HEK293 (cell line): Measurements from ENCODE around the gene RAI14.

Experiments
- CTCF ChIA-PET: fragments of 350-600 bp; formaldehyde crosslinking; extraction: SDS; loops from one replicate; lab custom pipeline; 2021; ENCODE audit warnings: antibody characterized with exemption; lab: Yijun Ruan, JAX
- POLR2A ChIA-PET: fragments of 300-600 bp; formaldehyde crosslinking; extraction: SDS; loops from one replicate; lab custom pipeline; 2020; ENCODE audit warnings: antibody characterized with exemption, inconsistent platforms; lab: Yijun Ruan, JAX
- H3K27ac ChIP-seq: fragments of 200-500 bp; sonication (Bioruptor generic); 2 replicates; pipeline ENCODE4 v1.5.1; 2014; ENCODE audit warnings: low read depth, low read length, control low read depth, inconsistent platforms; ENCODE audit errors: extremely low read depth
- H3K36me3 ChIP-seq, 2 experiments: fragments of 200-500 bp in 1 of 2; sonication (Bioruptor generic) in 1 of 2; 1 replicate in 1 of 2; 2 replicates in 1 of 2; pipeline ENCODE4 v1.5.1; 2014 to 2017; ENCODE audit warnings: inconsistent platforms in 2 of 2, low read length in 2 of 2; ENCODE audit not compliant: control insufficient read depth in 2 of 2, insufficient read depth in 1 of 2
- H3K4me1 ChIP-seq: fragments of 200-500 bp; sonication (Bioruptor generic); 2 replicates; pipeline ENCODE4 v1.5.1; 2014; ENCODE audit warnings: mild to moderate bottlenecking, low read length, inconsistent platforms; ENCODE audit not compliant: control insufficient read depth, insufficient read depth
- H3K4me3 ChIP-seq: 2 replicates; pipeline ENCODE4 v1.5.1; 2011; ENCODE audit warnings: low read depth, mild to moderate bottlenecking, control low read depth, low read length, moderate library complexity
- H3K9me3 ChIP-seq: fragments of 200-500 bp; sonication (Bioruptor generic); 2 replicates; pipeline ENCODE4 v1.5.1; 2014; ENCODE audit warnings: low read depth, low read length, inconsistent platforms; ENCODE audit not compliant: control insufficient read depth, insufficient read depth
- AEBP2 ChIP-seq: fragments of 450-650 bp; formaldehyde crosslinking; IDR thresholded peaks from 2 replicates; pipeline ENCODE4 v1.5.1; 2016; ENCODE audit warnings: missing biosample characterization, missing genetic modification characterization, borderline replicate concordance
- MEIS1 ChIP-seq: sonication (generic); formaldehyde crosslinking; IDR thresholded peaks from 2 replicates; pipeline ENCODE4 v1.8.1; 2022; ENCODE audit warnings: missing genetic modification reagents, mild to moderate bottlenecking, borderline replicate concordance
- SP7 ChIP-seq: fragments of 450-650 bp; formaldehyde crosslinking; IDR thresholded peaks from 2 replicates; pipeline ENCODE4 v1.5.1; 2016; ENCODE audit warnings: missing biosample characterization, missing genetic modification characterization
- TSHZ1 ChIP-seq: fragments of 450-650 bp; formaldehyde crosslinking; IDR thresholded peaks from 2 replicates; pipeline ENCODE4 v1.5.1; 2016; ENCODE audit warnings: missing biosample characterization, missing genetic modification characterization, borderline replicate concordance
- ZBTB8A ChIP-seq: fragments of 450-650 bp; formaldehyde crosslinking; IDR thresholded peaks from 2 replicates; pipeline ENCODE4 v1.5.1; 2016; ENCODE audit warnings: missing biosample characterization, missing genetic modification characterization
- ZFHX2 ChIP-seq: fragments of 450-650 bp; formaldehyde crosslinking; conservative IDR thresholded peaks from 2 replicates; pipeline ENCODE4 v1.5.1; 2016; ENCODE audit warnings: missing biosample characterization, missing genetic modification characterization
- ZNF211 ChIP-seq: fragments of 450-650 bp; formaldehyde crosslinking; IDR thresholded peaks from 2 replicates; pipeline ENCODE4 v1.5.1; 2016; ENCODE audit warnings: low read depth, missing biosample characterization, missing genetic modification characterization
- ZNF398 ChIP-seq: fragments of 450-650 bp; formaldehyde crosslinking; IDR thresholded peaks from 2 replicates; pipeline ENCODE4 v1.5.1; 2017; ENCODE audit warnings: missing biosample characterization, missing genetic modification characterization
- ZNF555 ChIP-seq: fragments of 450-650 bp; formaldehyde crosslinking; conservative IDR thresholded peaks from 2 replicates; pipeline ENCODE4 v1.5.1; 2017; ENCODE audit warnings: missing biosample characterization, mild to moderate bottlenecking, missing genetic modification characterization, inconsistent platforms
- ZNF654 ChIP-seq: fragments of 450-650 bp; formaldehyde crosslinking; IDR thresholded peaks from 2 replicates; pipeline ENCODE4 v1.5.1; 2016; ENCODE audit warnings: low read depth, missing biosample characterization, missing genetic modification characterization
- ZNF664 ChIP-seq: fragments of 450-650 bp; formaldehyde crosslinking; IDR thresholded peaks from 2 replicates; pipeline ENCODE4 v1.5.1; 2016; ENCODE audit warnings: missing biosample characterization, missing genetic modification characterization
- ZNF677 ChIP-seq: fragments of 450-650 bp; IDR thresholded peaks from 2 replicates; pipeline ENCODE4 v1.5.0; 2018; ENCODE audit warnings: missing biosample characterization, mild to moderate bottlenecking, missing genetic modification characterization, moderate library complexity
- ZNF704 ChIP-seq: fragments of 450-650 bp; formaldehyde crosslinking; IDR thresholded peaks from 2 replicates; pipeline ENCODE4 v1.5.1; 2016; ENCODE audit warnings: missing biosample characterization, missing genetic modification characterization

RAI14 gene

GRCh38 chr5:34660444-34660843 lies 4.3 kb downstream of the RAI14 start:
- H3K36me3 ChIP-seq: peaks cover 11 to 15% of the 10 kb centered on the region in 2 experiments
- H3K4me3 ChIP-seq: no peak overlapping the region
- H3K27ac ChIP-seq: no peak overlapping the region
- H3K9me3 ChIP-seq: no peaks in the 10 kb centered on the region; the same call in 1 of the 2 replicates
- POLR2A ChIA-PET: no interaction called here
- peaks cover 4% of the 10 kb centered on the region for H3K4me1 ChIP-seq
- TF ChIP-seq ZNF654 (tag by site-specific recombination) (no peak), MEIS1 (CRISPR knock-in tag) (no peak), SP7 (no peak), AEBP2 (tag by site-specific recombination) (no peak), ZNF211 (tag by site-specific recombination) (no peak), ZNF677 (tag by site-specific recombination) (no peak), ZFHX2 (no peak), TSHZ1 (no peak), ZNF398 (no peak), ZNF704 (tag by site-specific recombination) (no peak)
- CTCF ChIA-PET: interaction anchor here (1.3 to 1.7 kb wide), 2 partner anchors 26 to 239 kb away, joined by 3 to 4 read pairs; no protein-coding TSS in a partner anchor

GRCh38 chr5:34663771-34664496 lies 7.8 kb downstream of the RAI14 start:
- Histone ChIP-seq H3K27ac (no peak overlapping the region), H3K4me1 (no peaks in the 10 kb centered on the region), H3K4me3 (no peak overlapping the region), H3K9me3 (no peaks in the 10 kb centered on the region; the same call in 1 of the 2 replicates), H3K36me3 (peaks cover 11 to 15% of the 10 kb centered on the region in 2 experiments)
- POLR2A ChIA-PET: interaction anchor here (0.6 to 1.5 kb wide), 3 partner anchors 9 to 1002 kb away, joined by 3 to 4 read pairs (median 3); no protein-coding TSS in a partner anchor
- no peak for TF ChIP-seq ZNF555 (tag by site-specific recombination)
- TF ChIP-seq ZBTB8A: 0 out of 2 replicates have a peak, but pooled peaks have one; percentile 26
- TF ChIP-seq ZNF664: no peak
- CTCF ChIA-PET: interaction anchor here (0.5 to 0.9 kb wide), 4 partner anchors 15 to 235 kb away, joined by 3 to 4 read pairs (median 3); no protein-coding TSS in a partner anchor
